ENCODE results near the gene GLIS1.

DNA sequence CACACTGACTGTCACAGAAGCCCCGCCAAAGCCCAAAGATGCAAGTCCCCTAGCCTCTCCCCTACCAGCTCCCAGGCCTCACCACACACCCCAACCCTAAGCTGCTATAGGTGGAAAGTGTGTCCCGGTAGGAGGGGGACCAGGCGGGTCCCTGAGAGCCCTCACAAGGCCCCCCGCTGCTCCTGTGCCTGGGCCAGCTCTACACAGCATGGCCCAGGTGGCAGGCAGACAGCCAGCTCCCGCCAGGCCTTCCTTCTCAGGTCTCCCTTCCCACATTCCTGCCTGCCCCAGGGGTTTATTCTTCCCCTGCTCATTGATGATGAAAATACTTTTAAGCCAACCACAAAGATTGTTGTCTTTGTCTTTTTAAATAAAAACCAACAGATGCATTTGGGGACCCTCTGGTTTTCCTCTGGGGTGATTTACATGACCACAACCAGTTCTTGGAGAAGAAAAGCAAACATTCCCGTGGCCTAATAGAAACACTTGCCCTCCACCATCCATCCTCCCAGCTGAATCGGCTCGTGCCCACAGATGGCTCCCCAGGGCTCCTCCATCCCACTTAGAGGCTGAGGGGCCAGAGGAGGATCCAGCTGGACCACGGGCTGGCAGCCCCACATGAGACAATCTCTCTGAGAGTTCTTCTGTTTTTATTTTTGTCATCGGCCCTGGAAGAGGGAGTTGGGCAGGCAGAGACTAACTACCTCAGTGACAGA lies 186.7 kb downstream of the GLIS1 start:
- no peak for TF ChIP-seq EZH2 (IDR thresholded peaks at IDR 0.05; ENCODE audit: low read length)
- TF ChIP-seq, protein P1, sequence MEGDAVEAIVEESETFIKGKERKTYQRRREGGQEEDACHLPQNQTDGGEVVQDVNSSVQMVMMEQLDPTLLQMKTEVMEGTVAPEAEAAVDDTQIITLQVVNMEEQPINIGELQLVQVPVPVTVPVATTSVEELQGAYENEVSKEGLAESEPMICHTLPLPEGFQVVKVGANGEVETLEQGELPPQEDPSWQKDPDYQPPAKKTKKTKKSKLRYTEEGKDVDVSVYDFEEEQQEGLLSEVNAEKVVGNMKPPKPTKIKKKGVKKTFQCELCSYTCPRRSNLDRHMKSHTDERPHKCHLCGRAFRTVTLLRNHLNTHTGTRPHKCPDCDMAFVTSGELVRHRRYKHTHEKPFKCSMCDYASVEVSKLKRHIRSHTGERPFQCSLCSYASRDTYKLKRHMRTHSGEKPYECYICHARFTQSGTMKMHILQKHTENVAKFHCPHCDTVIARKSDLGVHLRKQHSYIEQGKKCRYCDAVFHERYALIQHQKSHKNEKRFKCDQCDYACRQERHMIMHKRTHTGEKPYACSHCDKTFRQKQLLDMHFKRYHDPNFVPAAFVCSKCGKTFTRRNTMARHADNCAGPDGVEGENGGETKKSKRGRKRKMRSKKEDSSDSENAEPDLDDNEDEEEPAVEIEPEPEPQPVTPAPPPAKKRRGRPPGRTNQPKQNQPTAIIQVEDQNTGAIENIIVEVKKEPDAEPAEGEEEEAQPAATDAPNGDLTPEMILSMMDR (optimal IDR thresholded peaks at IDR 0.05 in 1 of 3, IDR thresholded peaks at IDR 0.05 in 1 of 3, conservative IDR thresholded peaks at IDR 0.05 in 1 of 3; ENCODE audit: extremely low read depth in 1 of 3, insufficient read depth in 2 of 3, low read length in 3 of 3), result no peak

Measured in keratinocyte (primary cell).